ENCODE results near the gene TMEM201.
"Not testable (repeated sequence)": the region's sequence is repeated elsewhere in the genome, so short reads cannot be mapped to it uniquely, and the experiment has no call there.

TMEM201 gene

GRCh38 chr1:9601942-9602793 lies 13.5 kb downstream of the TMEM201 start:
- no peak for FAIRE-seq

DNA sequence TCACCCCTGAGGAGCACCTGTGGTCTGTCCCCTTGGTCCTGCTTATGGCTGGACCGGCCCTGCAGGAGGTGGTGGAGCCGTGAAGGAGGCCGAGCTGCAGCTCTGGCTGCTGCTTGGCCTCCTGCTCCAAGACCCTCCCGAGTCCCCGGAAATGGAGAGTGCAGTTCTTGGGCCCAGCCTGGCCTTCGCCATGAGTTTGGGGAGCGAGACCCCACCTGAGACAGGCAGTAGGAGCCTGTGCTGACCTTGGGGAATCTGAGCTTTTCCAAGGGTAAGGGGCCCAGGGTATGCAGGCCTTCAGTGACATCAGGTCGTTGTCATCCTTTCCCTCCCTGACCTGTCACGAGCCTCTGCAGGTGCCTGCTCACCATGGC lies 14.1 kb downstream of the TMEM201 start:
- FAIRE-seq = no peak

DNA sequence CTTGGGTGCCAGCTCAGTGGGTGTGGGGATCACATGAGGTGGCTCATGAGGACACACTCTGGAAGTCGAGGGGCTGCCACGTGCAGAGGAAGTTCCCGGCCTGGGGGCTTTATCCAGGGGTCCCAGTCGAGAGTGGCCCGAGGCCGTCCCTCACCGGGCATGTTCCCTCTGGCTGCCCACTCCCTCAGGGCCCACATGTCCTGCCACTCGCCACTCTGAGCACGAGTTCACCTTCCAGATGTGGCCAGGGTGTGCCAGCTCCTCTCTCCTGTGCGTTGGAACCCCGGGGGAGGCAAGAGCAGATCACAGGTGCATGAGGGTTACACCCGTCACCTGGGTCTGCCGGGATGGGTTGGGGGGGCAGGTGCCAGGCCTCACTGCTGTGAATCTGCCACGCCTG lies 14.6 kb downstream of the TMEM201 start:
- no peak for FAIRE-seq

DNA sequence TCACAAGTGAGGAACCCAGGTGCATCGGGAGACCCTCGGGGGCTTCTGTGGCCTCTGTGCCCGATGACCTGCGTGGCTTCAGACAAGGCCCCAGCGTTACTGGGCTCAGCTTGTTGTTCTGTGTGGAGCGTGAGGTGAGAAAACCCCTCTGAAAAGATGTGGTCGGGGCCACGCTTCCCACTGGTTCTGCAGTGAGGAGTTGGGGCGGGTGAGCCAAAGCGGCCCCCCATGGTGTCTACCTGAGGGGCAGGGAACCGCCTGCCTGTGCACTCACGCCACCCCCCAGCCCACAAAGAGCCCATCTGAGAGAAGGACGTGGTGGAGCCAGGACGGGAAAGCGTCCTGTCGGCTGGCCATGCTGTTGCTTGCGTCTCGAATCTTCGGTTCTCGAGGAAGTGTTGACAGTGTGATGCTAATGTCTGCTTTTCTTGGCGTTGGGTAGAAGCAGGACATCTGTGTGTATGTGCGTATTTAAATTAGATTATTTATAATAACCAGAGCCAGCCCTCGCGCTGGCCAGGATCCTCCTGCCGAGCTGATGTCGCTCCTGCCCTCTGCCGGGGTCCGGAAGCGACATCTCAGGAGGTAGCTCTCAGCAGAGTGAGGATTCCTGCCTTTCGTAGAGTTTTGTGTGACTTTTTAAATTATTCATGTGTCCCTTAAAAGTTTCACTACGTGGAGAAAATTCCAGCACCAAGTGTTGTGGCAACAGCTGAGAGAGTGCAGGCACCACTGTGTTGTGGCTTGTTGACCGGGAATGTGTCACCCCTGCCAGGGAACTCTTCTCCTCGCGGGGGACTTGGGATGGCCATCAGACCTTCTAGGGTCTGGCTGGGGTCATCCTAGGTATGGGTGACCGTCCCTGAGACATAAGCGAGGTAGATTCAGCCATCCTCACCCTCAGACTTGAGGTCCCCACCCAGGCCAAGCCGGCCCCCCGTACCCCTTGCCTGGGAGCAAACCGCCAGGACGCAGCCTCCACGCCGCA lies 15.3 kb downstream of the TMEM201 start:
- FAIRE-seq = no peak

DNA sequence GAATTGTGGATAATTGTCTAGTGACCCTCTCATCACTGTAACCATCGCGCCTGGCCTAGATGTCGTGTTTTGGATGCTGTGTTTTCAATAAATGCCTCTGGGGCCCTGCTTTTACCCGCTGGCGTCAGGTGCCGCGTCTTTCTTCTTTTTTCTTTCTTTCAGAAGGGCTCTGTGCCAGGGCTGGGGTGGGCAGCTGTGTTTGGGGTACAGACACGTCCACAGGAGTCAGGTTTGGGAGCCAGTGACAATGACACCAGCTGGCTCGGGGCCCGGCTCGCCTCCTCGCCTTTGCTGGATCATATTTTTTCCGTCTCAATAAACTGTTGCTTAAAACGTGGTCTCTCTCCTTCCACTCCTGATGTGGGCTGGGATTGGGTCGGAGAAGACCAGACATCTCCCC lies 16.1 kb downstream of the TMEM201 start:
- FAIRE-seq = no peak

- no peak for FAIRE-seq
Observed at GRCh38 chr1:9605946-9606455, 17.3 kb downstream of the TMEM201 start.

- no peak for FAIRE-seq
Observed at GRCh38 chr1:9606458-9606857, 17.7 kb downstream of the TMEM201 start.

GRCh38 chr1:9606948-9607347 lies 18.2 kb downstream of the TMEM201 start:
- FAIRE-seq = no peak

- FAIRE-seq = no peak
Observed at GRCh38 chr1:9607352-9607751, 18.6 kb downstream of the TMEM201 start.

GRCh38 chr1:9609998-9610397 lies 21.3 kb downstream of the TMEM201 start:
- FAIRE-seq = no peak

- no peak for FAIRE-seq
Observed at GRCh38 chr1:9610548-9610947, 21.8 kb downstream of the TMEM201 start.

GRCh38 chr1:9611716-9612115 lies 23.0 kb downstream of the TMEM201 start:
- FAIRE-seq = no peak

DNA sequence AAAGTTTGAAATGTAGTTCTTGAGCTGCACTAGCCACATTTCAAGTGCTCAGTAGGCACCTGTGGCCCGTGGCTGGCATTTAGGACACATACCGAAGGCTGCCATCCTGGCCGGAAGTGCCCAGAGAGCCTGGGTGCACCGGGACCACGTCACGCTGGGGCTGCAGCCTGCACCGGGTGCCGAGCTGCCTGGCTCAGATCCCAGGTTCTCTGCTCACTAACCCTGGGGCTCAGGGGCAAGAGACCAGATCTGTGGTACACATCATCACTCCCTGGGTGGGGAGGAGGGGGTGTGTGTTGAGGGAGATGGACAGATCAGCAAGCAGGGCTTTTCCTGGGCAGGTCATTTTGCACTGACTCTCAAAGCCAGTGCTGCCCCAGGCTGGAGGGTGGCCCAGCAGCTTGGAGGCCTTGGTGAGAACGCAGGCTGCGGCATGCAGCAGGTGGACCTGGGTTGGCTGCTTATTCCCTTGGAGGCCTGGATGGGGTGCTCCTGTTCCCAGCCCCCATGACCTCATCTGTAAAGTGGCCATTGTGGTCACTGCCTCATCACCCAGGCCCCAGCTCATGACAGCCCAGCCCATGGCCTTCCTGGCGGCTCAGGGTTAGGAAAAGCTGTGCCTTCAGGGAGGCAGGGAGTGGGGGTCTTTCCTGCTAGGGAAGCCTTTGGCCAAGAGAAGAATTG lies 23.6 kb downstream of the TMEM201 start:
- FAIRE-seq = no peak

GRCh38 chr1:9612871-9613624 lies 24.3 kb downstream of the TMEM201 start:
- no peak for FAIRE-seq

- no peak for FAIRE-seq
Observed at GRCh38 chr1:9613625-9614299, 25.1 kb downstream of the TMEM201 start.

DNA sequence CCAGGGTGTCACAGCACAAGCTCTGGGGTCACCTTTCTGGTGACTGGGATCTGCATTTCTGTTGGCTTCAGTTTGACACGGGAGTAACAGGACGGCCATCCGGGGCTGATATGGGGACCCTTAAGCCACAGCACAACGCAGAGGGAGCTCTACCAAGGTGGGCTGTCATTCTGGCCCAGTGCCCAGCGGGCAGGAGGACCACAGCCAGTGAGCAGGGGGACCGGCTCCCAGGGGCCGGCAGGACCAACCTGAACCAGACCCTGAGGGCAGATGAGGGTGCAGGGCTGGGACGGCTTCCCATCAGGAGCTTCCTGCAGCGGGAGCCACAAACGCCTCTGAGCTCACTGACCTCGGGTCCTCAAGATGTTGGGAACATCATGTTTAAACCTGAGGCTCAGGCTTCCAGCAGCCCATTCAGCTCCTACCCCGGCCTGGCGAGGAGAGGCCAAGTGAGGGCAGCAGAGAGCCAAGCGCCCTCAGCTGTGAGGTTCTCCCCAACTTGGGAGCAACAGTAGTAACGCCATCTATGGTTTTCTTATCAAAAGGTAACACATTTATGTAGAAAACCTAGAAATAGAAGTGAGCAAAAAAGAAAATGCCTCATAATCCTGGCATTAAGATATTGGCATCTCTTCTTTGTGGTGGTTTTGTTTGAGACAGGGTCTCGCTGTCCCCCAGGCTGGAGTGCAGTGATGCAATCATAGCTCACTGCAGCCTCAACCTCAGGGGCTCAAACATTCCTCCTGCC lies 26.8 kb downstream of the TMEM201 start:
- no peak for FAIRE-seq

DNA sequence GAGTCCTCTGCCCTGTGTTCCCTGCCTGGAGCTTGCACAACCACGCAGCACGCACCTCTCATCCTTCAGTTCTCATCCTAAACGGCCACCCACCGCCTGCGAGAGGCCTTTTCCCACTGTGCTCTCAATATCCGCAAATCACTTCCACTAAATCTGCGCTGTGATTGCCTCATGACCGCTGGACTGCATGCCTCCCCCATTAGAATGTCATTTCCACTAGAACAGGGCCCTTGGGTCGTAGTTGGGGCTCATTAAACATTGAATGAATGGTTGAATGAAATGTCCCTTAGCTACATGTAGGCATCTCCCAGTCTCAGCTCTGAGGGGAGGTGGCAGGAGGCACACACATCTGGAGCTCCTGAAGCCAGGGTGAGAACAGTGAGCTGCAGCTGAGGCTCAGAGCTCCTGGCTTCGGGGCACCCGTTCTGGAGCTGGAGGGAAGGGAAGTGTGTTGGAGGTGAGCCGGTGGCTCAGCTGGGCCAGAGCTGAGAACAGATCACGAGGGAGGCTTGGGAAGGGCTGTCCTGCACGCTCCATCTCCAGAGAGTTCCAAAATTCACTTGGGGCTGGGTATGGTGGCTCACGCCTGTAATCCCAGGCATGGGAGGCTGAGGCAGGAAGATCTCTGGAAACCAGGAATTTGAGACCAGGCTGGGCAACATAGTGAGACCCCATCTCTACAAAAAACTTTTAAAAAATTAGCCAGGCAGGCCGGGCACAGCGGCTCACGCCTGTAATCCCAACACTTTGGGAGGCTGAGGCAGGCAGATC lies 30.4 kb downstream of the TMEM201 start:
- no peak for FAIRE-seq

- no peak for FAIRE-seq
Observed at GRCh38 chr1:9621032-9621431, 32.3 kb downstream of the TMEM201 start.

GRCh38 chr1:9624081-9624480 lies 35.4 kb downstream of the TMEM201 start:
- no peak for FAIRE-seq

GRCh38 chr1:9625030-9625429 lies 36.3 kb downstream of the TMEM201 start:
- FAIRE-seq = not testable (repeated sequence)
